Measurements from ENCODE around the gene BSPRY. TPM values are rescaled to one million over a fixed set of nuclear protein-coding genes. Genes with fewer than 3 reads are reported as not detected.

BSPRY gene
- total RNA-seq, 2 experiments from 2014 or later: not detected

DNA sequence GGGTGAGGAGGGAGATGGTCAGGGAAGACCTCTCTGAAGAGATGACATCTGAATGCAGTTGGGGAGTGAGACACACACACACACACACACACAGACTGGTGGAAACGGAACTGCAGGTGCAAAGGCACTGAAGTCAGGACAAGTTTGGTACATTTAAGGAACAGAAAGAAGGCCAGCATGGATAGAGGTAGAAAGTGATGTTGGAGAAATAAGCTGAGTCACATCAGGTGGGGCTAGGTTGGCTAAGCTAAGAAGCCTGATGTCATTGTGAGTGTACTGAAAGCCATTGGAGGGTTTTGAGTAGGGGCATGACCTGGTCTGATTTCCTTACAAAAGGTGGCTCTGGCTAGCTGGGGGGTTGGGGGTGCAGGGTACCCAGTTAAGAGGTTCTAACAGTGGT, 3.1 kb downstream of the BSPRY start:
- DNase-seq: no peak
- Histone ChIP-seq H3K4me3 (ENCODE audit: low read length) (no peak overlapping the region), H3K27me3 (ENCODE audit: control insufficient read depth in 1 of 2, insufficient read depth in 2 of 2, low read length in 2 of 2) (peaks cover 8 to 15% of the 10 kb centered on the region in 2 experiments), H3K27ac (ENCODE audit: low read depth in 1 of 2, low read length in 2 of 2) (no peak overlapping the region), H3K36me3 (ENCODE audit: insufficient read depth, low read length) (no peaks in the 10 kb centered on the region), H3K9me3 (ENCODE audit: control insufficient read depth in 1 of 2, insufficient read depth in 1 of 2, low read length in 2 of 2) (no peaks in the 10 kb centered on the region), H3K4me1 (ENCODE audit: insufficient read depth, low read length) (peaks cover 20% of the 10 kb centered on the region)
- CTCF ChIA-PET: no interaction called here
- Mint-ChIP-seq H3K27ac (no peak overlapping the region), H3K9me3 (no peaks in the 10 kb centered on the region), H3K36me3 (ENCODE audit: low read depth) (no peaks in the 10 kb centered on the region), H3K4me1 (ENCODE audit: low read depth) (peaks cover 13% of the 10 kb centered on the region), H3K27me3 (peaks cover 56% of the 10 kb centered on the region), H3K4me3 (no peak overlapping the region)
- TF ChIP-seq, protein P1, sequence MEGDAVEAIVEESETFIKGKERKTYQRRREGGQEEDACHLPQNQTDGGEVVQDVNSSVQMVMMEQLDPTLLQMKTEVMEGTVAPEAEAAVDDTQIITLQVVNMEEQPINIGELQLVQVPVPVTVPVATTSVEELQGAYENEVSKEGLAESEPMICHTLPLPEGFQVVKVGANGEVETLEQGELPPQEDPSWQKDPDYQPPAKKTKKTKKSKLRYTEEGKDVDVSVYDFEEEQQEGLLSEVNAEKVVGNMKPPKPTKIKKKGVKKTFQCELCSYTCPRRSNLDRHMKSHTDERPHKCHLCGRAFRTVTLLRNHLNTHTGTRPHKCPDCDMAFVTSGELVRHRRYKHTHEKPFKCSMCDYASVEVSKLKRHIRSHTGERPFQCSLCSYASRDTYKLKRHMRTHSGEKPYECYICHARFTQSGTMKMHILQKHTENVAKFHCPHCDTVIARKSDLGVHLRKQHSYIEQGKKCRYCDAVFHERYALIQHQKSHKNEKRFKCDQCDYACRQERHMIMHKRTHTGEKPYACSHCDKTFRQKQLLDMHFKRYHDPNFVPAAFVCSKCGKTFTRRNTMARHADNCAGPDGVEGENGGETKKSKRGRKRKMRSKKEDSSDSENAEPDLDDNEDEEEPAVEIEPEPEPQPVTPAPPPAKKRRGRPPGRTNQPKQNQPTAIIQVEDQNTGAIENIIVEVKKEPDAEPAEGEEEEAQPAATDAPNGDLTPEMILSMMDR (IDR thresholded peaks at IDR 0.05): no peak
- POLR2A ChIA-PET: no interaction called here
- intact Hi-C loops (cut with DNase I, micrococcal nuclease): no loop called here
- no peak for ATAC-seq (ENCODE audit: poor library complexity)

DNA sequence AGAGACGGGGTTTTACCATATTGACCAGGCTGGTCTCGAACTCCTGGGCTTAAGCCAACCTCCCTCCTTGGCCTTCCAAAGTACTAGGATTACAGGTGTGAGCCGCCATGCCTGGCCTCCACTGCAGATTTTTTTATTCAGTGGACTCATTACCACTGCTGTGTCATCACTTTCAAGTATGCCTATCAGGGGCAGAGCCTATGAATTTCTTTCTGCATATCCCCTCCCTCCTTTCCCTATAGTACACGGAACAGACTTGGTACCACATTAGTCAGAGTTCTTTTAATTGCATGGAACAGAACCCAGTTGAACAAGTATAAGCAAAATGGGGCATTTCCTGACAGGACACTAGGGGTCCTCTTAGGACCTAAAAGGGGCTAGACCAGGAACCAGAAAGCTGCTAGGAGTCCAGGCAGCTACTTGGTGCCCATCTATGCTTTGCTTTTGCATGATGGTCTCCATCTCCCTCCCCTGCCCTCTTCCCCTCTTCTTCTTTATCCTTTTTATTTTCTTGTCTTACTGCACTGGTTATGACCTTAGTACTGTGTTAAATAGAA, 5.8 kb downstream of the BSPRY start:
- DNase-seq (no peak), ATAC-seq (ENCODE audit: poor library complexity) (no peak)
- Mint-ChIP-seq H3K27me3 (peaks cover 39% of the 10 kb centered on the region), H3K36me3 (ENCODE audit: low read depth) (no peaks in the 10 kb centered on the region), H3K27ac (no peak overlapping the region), H3K4me1 (ENCODE audit: low read depth) (peaks cover 9% of the 10 kb centered on the region), H3K4me3 (no peak overlapping the region), H3K9me3 (no peaks in the 10 kb centered on the region)
- POLR2A ChIA-PET: no interaction called here
- CTCF ChIA-PET: no interaction called here
- intact Hi-C loops (cut with DNase I, micrococcal nuclease): no loop called here
- Histone ChIP-seq H3K4me3 (ENCODE audit: low read length) (no peak overlapping the region), H3K9me3 (ENCODE audit: control insufficient read depth in 1 of 2, insufficient read depth in 1 of 2, low read length in 2 of 2) (no peaks in the 10 kb centered on the region), H3K27me3 (ENCODE audit: control insufficient read depth in 1 of 2, insufficient read depth in 2 of 2, low read length in 2 of 2) (peaks cover 4 to 11% of the 10 kb centered on the region in 2 experiments), H3K27ac (ENCODE audit: low read depth in 1 of 2, low read length in 2 of 2) (no peak overlapping the region), H3K4me1 (ENCODE audit: insufficient read depth, low read length) (peaks cover 11% of the 10 kb centered on the region), H3K36me3 (ENCODE audit: insufficient read depth, low read length) (no peaks in the 10 kb centered on the region)
- TF ChIP-seq, protein P1 (IDR thresholded peaks at IDR 0.05): no peak

DNA sequence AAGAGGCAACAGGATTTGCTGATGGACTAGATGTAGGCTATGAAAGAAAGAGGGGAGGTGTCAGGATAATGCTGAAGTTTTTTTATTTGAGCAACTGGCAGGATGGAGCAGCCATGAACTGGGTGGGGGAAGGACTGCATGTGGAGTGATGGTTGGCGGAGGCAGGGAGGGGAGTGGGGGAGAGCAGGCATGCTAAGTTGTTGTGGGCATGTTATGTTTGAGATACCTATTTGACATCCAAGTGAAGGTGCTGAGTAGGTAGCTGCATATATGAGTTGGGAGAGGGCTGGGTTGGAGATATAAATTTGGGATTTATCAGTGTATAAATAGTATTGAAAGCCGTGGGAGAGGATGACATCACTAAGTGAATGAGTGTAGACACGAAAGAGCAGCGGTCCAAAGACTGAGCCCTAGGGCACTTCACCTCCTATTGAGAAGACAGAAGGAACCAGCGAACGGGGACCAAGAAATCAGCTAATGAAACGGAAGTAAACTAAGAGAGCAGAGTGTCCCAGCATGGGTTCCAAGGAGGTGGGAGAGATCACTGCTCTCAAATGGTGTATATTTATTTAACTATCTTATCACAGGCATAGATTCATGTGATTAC, 7.4 kb downstream of the BSPRY start:
- CTCF ChIA-PET: no interaction called here
- Histone ChIP-seq H3K36me3 (ENCODE audit: insufficient read depth, low read length) (no peaks in the 10 kb centered on the region), H3K27ac (ENCODE audit: low read depth in 1 of 2, low read length in 2 of 2) (no peak overlapping the region), H3K27me3 (ENCODE audit: control insufficient read depth in 1 of 2, insufficient read depth in 2 of 2, low read length in 2 of 2) (peaks cover 0 to 5% of the 10 kb centered on the region in 2 experiments), H3K4me1 (ENCODE audit: insufficient read depth, low read length) (no peaks in the 10 kb centered on the region), H3K9me3 (ENCODE audit: control insufficient read depth in 1 of 2, insufficient read depth in 1 of 2, low read length in 2 of 2) (no peaks in the 10 kb centered on the region), H3K4me3 (ENCODE audit: low read length) (no peak overlapping the region)
- Mint-ChIP-seq H3K4me1 (ENCODE audit: low read depth) (no peaks in the 10 kb centered on the region), H3K27ac (no peak overlapping the region), H3K4me3 (no peak overlapping the region), H3K36me3 (ENCODE audit: low read depth) (no peaks in the 10 kb centered on the region), H3K9me3 (no peaks in the 10 kb centered on the region), H3K27me3 (peaks cover 29% of the 10 kb centered on the region)
- TF ChIP-seq, protein P1 (IDR thresholded peaks at IDR 0.05): no peak
- ATAC-seq (ENCODE audit: poor library complexity): no peak
- POLR2A ChIA-PET: no interaction called here
- no peak for DNase-seq
- intact Hi-C loops (cut with DNase I, micrococcal nuclease): no loop called here
